ENCODE results near the gene TTC16. TPM values are rescaled to one million over a fixed set of nuclear protein-coding genes. Genes with fewer than 3 reads are reported as not detected.

The TTC16 gene
- total and polyA plus RNA-seq, 2 of the 8 experiments (the other 6 are each of a cell fraction or from before 2014, with no cell fraction given): 0.03 TPM; not detected in 1

DNA sequence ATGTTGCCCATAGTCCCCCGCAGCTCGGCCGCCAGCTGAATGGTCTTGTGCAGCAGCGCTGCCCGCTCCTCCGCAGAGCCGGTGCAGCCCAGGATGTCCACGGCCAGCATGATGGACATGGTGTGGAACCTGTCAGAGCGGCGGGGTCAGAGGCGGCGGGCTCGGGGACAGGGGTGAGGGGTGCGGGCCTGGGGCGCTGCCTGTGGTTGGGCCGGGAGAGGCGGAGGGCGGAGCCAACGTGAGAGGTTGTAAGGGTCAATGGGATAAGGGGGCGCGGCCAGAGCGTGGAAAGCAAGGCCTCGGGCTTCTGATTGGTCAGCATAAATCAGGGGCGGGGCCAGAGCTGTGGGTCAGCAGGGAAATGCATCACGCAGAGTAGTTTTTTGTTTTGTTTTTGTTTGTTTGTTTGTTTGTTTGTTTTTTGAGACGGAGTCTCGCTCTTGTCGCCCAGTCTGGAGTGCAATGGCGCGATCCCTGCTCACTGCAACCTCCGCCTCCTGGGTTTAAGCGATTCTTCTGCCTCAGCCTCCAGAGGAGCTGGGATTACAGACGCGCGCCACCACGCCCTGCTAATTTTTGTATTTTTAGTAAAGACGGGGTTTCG lies 26.1 kb downstream of the TTC16 start:
- H4K8ac ChIP-seq (ENCODE audit: extremely low read depth, insufficient read depth, low read length): no peak overlapping the region
- H3K4ac ChIP-seq (replicated peaks; ENCODE audit: insufficient read length, low read depth, low read length): no peak overlapping the region
- no peak; the same call in 1 of the 2 replicates for TF ChIP-seq SP4 (IDR thresholded peaks at IDR 0.05; ENCODE audit: low read length)
- no peak for TF ChIP-seq TAF7 (optimal IDR thresholded peaks at IDR 0.05; ENCODE audit: borderline replicate concordance, low read depth, low read length)
- no peak for TF ChIP-seq RFX5 (IDR thresholded peaks at IDR 0.05; ENCODE audit: borderline replicate concordance, low read depth, low read length)
- no peak for TF ChIP-seq HDAC6 (IDR thresholded peaks at IDR 0.05; ENCODE audit: low read depth, low read length)
- TF ChIP-seq NANOG (IDR thresholded peaks at IDR 0.05; ENCODE audit: insufficient read depth, low read depth, low read length, poor library complexity, severe bottlenecking): no peak
- TF ChIP-seq CHD2 (IDR thresholded peaks at IDR 0.05; ENCODE audit: low read length): no peak
- no peak for TF ChIP-seq ZNF274 (IDR thresholded peaks at IDR 0.05; ENCODE audit: borderline replicate concordance, extremely low read depth, low read length)
- no peak for TF ChIP-seq NRF1 (IDR thresholded peaks at IDR 0.05; ENCODE audit: low read depth, low read length)
- TF ChIP-seq POU5F1 (IDR thresholded peaks at IDR 0.05; ENCODE audit: low read depth, low read length): no peak
- TF ChIP-seq HDAC2 (IDR thresholded peaks at IDR 0.05; ENCODE audit: borderline replicate concordance in 1 of 2, low read depth in 2 of 2, low read length in 2 of 2): no peak
- TF ChIP-seq POLR2A (IDR thresholded peaks at IDR 0.05; ENCODE audit: control extremely low read depth in 1 of 2, low read depth in 2 of 2, low read length in 2 of 2): no peak
- TF ChIP-seq ASH2L (IDR thresholded peaks at IDR 0.05; ENCODE audit: low read length): peak; percentile 45

More for the DNA sequence above, 26.1 kb downstream of the TTC16 start:
- Histone ChIP-seq H2BK120ac (replicated peaks; ENCODE audit: low read depth, low read length) (no peak overlapping the region), H2BK15ac (ENCODE audit: low read length) (no peak overlapping the region), H2AFZ (ENCODE audit: low read length) (no peak overlapping the region), H3K4me3 (ENCODE audit: extremely low read depth in 1 of 4, insufficient read depth in 2 of 4, low read depth in 3 of 4, low read length in 4 of 4) (peak overlapping the region; percentile 32 to 67 (median 47)), H2BK5ac (ENCODE audit: low read depth, low read length) (no peak overlapping the region; the same call in 1 of the 2 replicates), H3K27ac (ENCODE audit: low read depth, low read length) (no peak overlapping the region), H3K23ac (ENCODE audit: insufficient read length) (no peak overlapping the region), H4K5ac (ENCODE audit: insufficient read length, low read depth, low read length) (no peak overlapping the region), H3K56ac (replicated peaks; ENCODE audit: insufficient read length, low read depth, low read length) (no peak overlapping the region), H3K9ac (replicated peaks in 1 of 4; ENCODE audit: extremely low read depth in 1 of 4, low read depth in 3 of 4, low read length in 3 of 4) (no peak overlapping the region), H4K91ac (replicated peaks; ENCODE audit: insufficient read length, low read length) (no peak overlapping the region), H3K4me2 (ENCODE audit: insufficient read depth in 1 of 2, low read depth in 2 of 2, low read length in 2 of 2) (peak overlapping the region; percentile 87 to 92), H3K79me1 (ENCODE audit: low read depth, low read length) (no peaks in the 10 kb centered on the region), H4K20me1 (replicated peaks in 1 of 2; ENCODE audit: control insufficient read depth in 1 of 2, insufficient read depth in 2 of 2, low read length in 2 of 2) (peaks cover 0 to 5% of the 10 kb centered on the region in 2 experiments), H3K23me2 (ENCODE audit: low read depth, low read length) (peaks cover 7% of the 10 kb centered on the region; the same call in 1 of the 2 replicates), H3K14ac (ENCODE audit: insufficient read length) (no peak overlapping the region), H3K36me3 (ENCODE audit: control insufficient read depth in 2 of 4, insufficient read depth in 4 of 4, low read length in 3 of 4) (no peaks in the 10 kb centered on the region), H3K27me3 (replicated peaks in 1 of 4; ENCODE audit: control insufficient read depth in 3 of 4, extremely low read depth in 1 of 4, insufficient read depth in 3 of 4, low read length in 3 of 4) (no peaks in the 10 kb centered on the region), H3K18ac (ENCODE audit: extremely low read depth, low read length) (no peak overlapping the region), H2AK5ac (ENCODE audit: low read depth, low read length) (no peak overlapping the region), H2BK20ac (ENCODE audit: low read length) (no peak overlapping the region), H2BK12ac (ENCODE audit: low read depth, low read length) (no peak overlapping the region), H3K4me1 (replicated peaks in 1 of 4; ENCODE audit: control insufficient read depth in 3 of 4, insufficient read depth in 4 of 4, low read length in 3 of 4) (no peaks in the 10 kb centered on the region; a peak in 2 of 7 replicates), H3K9me3 (ENCODE audit: insufficient read depth in 2 of 2, low read depth in 1 of 2, low read length in 1 of 2) (no peaks in the 10 kb centered on the region), H3K79me2 (ENCODE audit: control insufficient read depth in 1 of 2, insufficient read depth in 2 of 2, low read length in 2 of 2) (no peaks in the 10 kb centered on the region)
- POLR2A ChIA-PET (ENCODE audit: partially characterized antibody): interaction anchor here (0.7 to 2.0 kb wide), 10 partner anchors 13 to 291 kb away, joined by 3 to 6 read pairs (median 4); partner anchors contain the start of genes CDK9, LRSAM1 and RPL12
- FAIRE-seq (peak; percentile 7), DNase-seq (ENCODE audit: low read depth in 1 of 2, low spot score in 2 of 2) (peak; percentile 67 to 96)
- 6% methylated on average over 31 of the region's 38 CpGs; no CpG with 5 or more reads in 1 of the 2 experiments for WGBS, 2 experiments (ENCODE audit: extremely low coverage in 1 of 2, insufficient coverage in 1 of 2, insufficient read length in 1 of 2, insufficient replicate concordance in 2 of 2, low coverage in 1 of 2, low lambda C conversion rate in 2 of 2, missing lambda C conversion rate in 1 of 2)
- CTCF ChIA-PET (ENCODE audit: partially characterized antibody): interaction anchor here (0.5 to 7.3 kb wide), 10 partner anchors 7 to 1441 kb away, joined by 3 to 37 read pairs (median 4); partner anchors contain the start of genes CDK9 and TOR2A
